ENCODE measurements around the gene CHL1. TPM values are rescaled to one million over a fixed set of nuclear protein-coding genes. Genes with fewer than 3 reads are reported as not detected.

Gene CHL1
- total RNA-seq, 1 experiment from 2014 or later: not detected

DNA sequence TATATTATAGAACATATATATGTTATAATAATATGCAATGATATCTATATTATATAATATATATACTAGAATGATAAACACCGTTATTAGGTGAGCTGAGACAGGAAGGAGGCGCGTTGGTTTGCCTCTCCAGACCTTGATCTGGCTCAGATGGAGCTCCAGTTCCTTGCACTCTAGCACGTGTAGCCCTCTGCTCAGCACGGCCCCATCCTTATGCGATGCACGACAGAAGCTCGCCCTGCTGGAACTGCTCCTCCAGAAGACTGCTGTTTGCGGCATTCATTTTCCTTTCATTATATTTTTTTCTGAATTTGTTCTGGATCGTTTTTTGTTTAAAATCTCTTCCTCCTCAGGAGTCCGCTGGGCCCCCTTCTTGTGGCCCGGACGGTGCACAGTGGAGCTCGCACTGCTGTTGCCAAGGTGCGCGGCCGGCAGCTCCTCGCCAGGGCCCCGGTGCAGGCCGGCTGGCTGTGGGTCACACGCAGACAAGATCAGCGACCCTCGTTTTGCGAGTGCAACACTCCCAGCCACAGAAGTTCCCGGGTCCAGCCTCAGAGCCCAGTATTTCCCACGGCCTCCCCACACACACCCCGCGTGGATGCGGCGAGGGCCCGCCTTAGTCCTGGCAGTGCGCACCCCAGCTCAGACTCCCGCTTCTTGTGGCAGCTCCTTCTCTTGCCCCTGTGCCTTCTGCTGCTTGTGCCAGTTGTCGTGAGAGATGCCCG lies 112.2 kb downstream of the CHL1 start:
- BruUV-seq (replicated peaks): no TSS peak
- CTCF ChIA-PET: no interaction called here
- no peak overlapping the region for H3K4me3 ChIP-seq (ENCODE audit: low read depth, low read length, poor library complexity, severe bottlenecking)
- DNase-seq (ENCODE audit: low spot score): no peak
- TF ChIP-seq CTCF (conservative IDR thresholded peaks at IDR 0.05; ENCODE audit: low read depth, low read length): no peak
- no peak for TF ChIP-seq EZH2 (IDR thresholded peaks at IDR 0.05; ENCODE audit: borderline replicate concordance, low read depth, low read length, poor library complexity, severe bottlenecking)
- no peak overlapping the region for H3K27ac ChIP-seq (ENCODE audit: low read depth, low read length, poor library complexity, severe bottlenecking)
- no peaks in the 10 kb centered on the region for H3K36me3 ChIP-seq (ENCODE audit: insufficient read depth, low read length, poor library complexity, severe bottlenecking)
- POLR2A ChIA-PET (ENCODE audit: low non-redundant PET): no interaction called here
- intact Hi-C loops (cut with micrococcal nuclease; ENCODE audit: unreplicated experiment): no loop called here
- no peaks in the 10 kb centered on the region for H3K4me1 ChIP-seq (ENCODE audit: insufficient read depth, low read length, poor library complexity, severe bottlenecking)
- no peaks in the 10 kb centered on the region for H3K9me3 ChIP-seq (ENCODE audit: low read depth, low read length, poor library complexity, severe bottlenecking)
- no peaks in the 10 kb centered on the region for H3K27me3 ChIP-seq (replicated peaks; ENCODE audit: insufficient read depth, low read depth, low read length, poor library complexity)

GRCh38 chr3:312160-312733 lies 115.7 kb downstream of the CHL1 start:
- CTCF ChIA-PET: no interaction called here
- POLR2A ChIA-PET (ENCODE audit: low non-redundant PET): no interaction called here
- DNase-seq (ENCODE audit: low spot score): no peak
- Histone ChIP-seq H3K36me3 (ENCODE audit: insufficient read depth, low read length, poor library complexity, severe bottlenecking) (no peaks in the 10 kb centered on the region), H3K27me3 (replicated peaks; ENCODE audit: insufficient read depth, low read depth, low read length, poor library complexity) (no peaks in the 10 kb centered on the region), H3K4me3 (ENCODE audit: low read depth, low read length, poor library complexity, severe bottlenecking) (no peak overlapping the region), H3K4me1 (ENCODE audit: insufficient read depth, low read length, poor library complexity, severe bottlenecking) (no peaks in the 10 kb centered on the region), H3K27ac (ENCODE audit: low read depth, low read length, poor library complexity, severe bottlenecking) (no peak overlapping the region), H3K9me3 (ENCODE audit: low read depth, low read length, poor library complexity, severe bottlenecking) (no peaks in the 10 kb centered on the region)
- no TSS peak for BruUV-seq (replicated peaks)
- intact Hi-C loops (cut with micrococcal nuclease; ENCODE audit: unreplicated experiment): no loop called here
- TF ChIP-seq EZH2 (IDR thresholded peaks at IDR 0.05; ENCODE audit: borderline replicate concordance, low read depth, low read length, poor library complexity, severe bottlenecking) (no peak), CTCF (conservative IDR thresholded peaks at IDR 0.05; ENCODE audit: low read depth, low read length) (no peak)

DNA sequence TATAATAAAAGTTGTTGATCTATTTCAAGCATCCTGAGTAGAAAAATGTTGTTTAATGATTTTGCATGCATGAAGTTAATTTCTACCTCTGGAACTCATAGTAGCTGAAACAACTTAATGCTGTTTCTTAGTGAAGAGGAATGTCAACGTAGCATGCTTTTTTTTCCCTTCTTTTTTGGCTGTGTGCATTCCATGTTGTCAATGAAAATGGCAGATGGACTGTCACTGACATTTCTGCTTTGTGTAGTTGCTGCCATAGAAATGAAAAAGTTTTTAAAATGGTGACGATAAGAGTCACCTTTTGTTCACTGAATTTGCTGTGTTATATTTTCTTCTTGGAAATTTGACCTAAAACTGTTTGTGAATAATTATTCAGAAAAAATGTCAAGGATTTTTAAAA lies 116.3 kb downstream of the CHL1 start:
- no peak for DNase-seq (ENCODE audit: low spot score)
- intact Hi-C loops (cut with micrococcal nuclease; ENCODE audit: unreplicated experiment): no loop called here
- CTCF ChIA-PET: no interaction called here
- H3K4me1 ChIP-seq (ENCODE audit: insufficient read depth, low read length, poor library complexity, severe bottlenecking): no peaks in the 10 kb centered on the region
- TF ChIP-seq EZH2 (IDR thresholded peaks at IDR 0.05; ENCODE audit: borderline replicate concordance, low read depth, low read length, poor library complexity, severe bottlenecking): no peak
- TF ChIP-seq CTCF (conservative IDR thresholded peaks at IDR 0.05; ENCODE audit: low read depth, low read length): no peak
- no peaks in the 10 kb centered on the region for H3K27me3 ChIP-seq (replicated peaks; ENCODE audit: insufficient read depth, low read depth, low read length, poor library complexity)
- H3K4me3 ChIP-seq (ENCODE audit: low read depth, low read length, poor library complexity, severe bottlenecking): no peak overlapping the region
- no peak overlapping the region for H3K27ac ChIP-seq (ENCODE audit: low read depth, low read length, poor library complexity, severe bottlenecking)
- no peaks in the 10 kb centered on the region for H3K9me3 ChIP-seq (ENCODE audit: low read depth, low read length, poor library complexity, severe bottlenecking)
- no peaks in the 10 kb centered on the region for H3K36me3 ChIP-seq (ENCODE audit: insufficient read depth, low read length, poor library complexity, severe bottlenecking)
- POLR2A ChIA-PET (ENCODE audit: low non-redundant PET): no interaction called here
- BruUV-seq (replicated peaks): no TSS peak
